Measurements from ENCODE around the gene MRPS35.

DNA sequence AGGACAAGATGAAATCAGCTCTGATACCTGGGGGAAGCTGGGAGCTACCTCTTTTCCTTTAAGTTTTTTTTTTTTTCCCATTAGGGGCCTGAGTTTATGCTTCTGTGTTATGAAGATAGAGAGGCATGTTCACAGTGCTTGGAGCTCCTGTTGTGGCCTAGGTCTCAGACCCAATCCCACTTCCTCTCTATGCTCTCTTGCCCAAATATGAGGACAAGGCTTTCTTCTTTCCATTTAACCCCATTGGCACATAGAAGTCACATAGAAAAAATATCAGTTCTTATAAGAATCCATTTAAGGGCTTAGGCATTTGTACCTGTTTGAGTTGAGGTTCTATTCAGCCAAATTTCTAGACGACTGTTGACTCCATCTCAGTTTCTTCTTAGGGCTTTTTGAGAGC lies 12.6 kb downstream of the MRPS35 start:
- TF ChIP-seq, protein P1, sequence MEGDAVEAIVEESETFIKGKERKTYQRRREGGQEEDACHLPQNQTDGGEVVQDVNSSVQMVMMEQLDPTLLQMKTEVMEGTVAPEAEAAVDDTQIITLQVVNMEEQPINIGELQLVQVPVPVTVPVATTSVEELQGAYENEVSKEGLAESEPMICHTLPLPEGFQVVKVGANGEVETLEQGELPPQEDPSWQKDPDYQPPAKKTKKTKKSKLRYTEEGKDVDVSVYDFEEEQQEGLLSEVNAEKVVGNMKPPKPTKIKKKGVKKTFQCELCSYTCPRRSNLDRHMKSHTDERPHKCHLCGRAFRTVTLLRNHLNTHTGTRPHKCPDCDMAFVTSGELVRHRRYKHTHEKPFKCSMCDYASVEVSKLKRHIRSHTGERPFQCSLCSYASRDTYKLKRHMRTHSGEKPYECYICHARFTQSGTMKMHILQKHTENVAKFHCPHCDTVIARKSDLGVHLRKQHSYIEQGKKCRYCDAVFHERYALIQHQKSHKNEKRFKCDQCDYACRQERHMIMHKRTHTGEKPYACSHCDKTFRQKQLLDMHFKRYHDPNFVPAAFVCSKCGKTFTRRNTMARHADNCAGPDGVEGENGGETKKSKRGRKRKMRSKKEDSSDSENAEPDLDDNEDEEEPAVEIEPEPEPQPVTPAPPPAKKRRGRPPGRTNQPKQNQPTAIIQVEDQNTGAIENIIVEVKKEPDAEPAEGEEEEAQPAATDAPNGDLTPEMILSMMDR (IDR thresholded peaks at IDR 0.05) = no peak
- no peak for TF ChIP-seq POLR2A (IDR thresholded peaks at IDR 0.05)
- TF ChIP-seq POLR2AphosphoS5 (IDR thresholded peaks at IDR 0.05) = no peak

Measured in prostate gland (tissue), 2 donors.